Muscle layer of duodenum (tissue), 2 donors: Measurements from ENCODE around the gene SIDT1.
A peak's percentile ranks its signal among the peaks of the same experiment; 100 is the strongest.
"Not testable (repeated sequence)": the region's sequence is repeated elsewhere in the genome, so short reads cannot be mapped to it uniquely, and the experiment has no call there.

ENCODE experiments used
- H3K27ac ChIP-seq: one replicate; pipeline ENCODE4 v1.7.0; 2013; ENCODE audit warnings: mild to moderate bottlenecking, low read length
- H3K27me3 ChIP-seq: one replicate; pipeline ENCODE4 v1.7.0; 2013; ENCODE audit warnings: low read depth, mild to moderate bottlenecking, control low read depth, low read length
- H3K36me3 ChIP-seq, 2 donors: one replicate each; pipeline ENCODE4 v1.7.0; 2013; ENCODE audit warnings: low read length in 2 of 2, control low read depth in 1 of 2, mild to moderate bottlenecking in 1 of 2; ENCODE audit not compliant: insufficient read depth in 2 of 2, control insufficient read depth in 1 of 2
- H3K4me1 ChIP-seq, 2 donors: one replicate each; pipeline ENCODE4 v1.7.0; 2013; ENCODE audit warnings: low read length in 2 of 2, mild to moderate bottlenecking in 2 of 2, control low read depth in 1 of 2, moderate library complexity in 1 of 2; ENCODE audit not compliant: insufficient read depth in 2 of 2, control insufficient read depth in 1 of 2
- H3K4me3 ChIP-seq, 2 donors: one replicate each; pipeline ENCODE4 v1.7.0; 2013; ENCODE audit warnings: low read length in 2 of 2, low read depth in 1 of 2, mild to moderate bottlenecking in 1 of 2
- H3K9me3 ChIP-seq, 2 donors: one replicate each; pipeline ENCODE4 v1.7.0; 2013; ENCODE audit warnings: low read length in 2 of 2, control low read depth in 1 of 2, mild to moderate bottlenecking in 1 of 2; ENCODE audit not compliant: control insufficient read depth in 1 of 2
- donor health status: healthy.

SIDT1 gene

GRCh38 chr3:113623324-113623723 lies 91.0 kb downstream of the SIDT1 start:
- H3K27me3 ChIP-seq: no peaks in the 10 kb centered on the region
- H3K4me1 ChIP-seq: peaks cover 0 to 10% of the 10 kb centered on the region in 2 donors
- H3K27ac ChIP-seq: no peak overlapping the region
- H3K36me3 ChIP-seq: no peaks in the 10 kb centered on the region
- H3K9me3 ChIP-seq: no peaks in the 10 kb centered on the region
- H3K4me3 ChIP-seq: no peak overlapping the region

DNA sequence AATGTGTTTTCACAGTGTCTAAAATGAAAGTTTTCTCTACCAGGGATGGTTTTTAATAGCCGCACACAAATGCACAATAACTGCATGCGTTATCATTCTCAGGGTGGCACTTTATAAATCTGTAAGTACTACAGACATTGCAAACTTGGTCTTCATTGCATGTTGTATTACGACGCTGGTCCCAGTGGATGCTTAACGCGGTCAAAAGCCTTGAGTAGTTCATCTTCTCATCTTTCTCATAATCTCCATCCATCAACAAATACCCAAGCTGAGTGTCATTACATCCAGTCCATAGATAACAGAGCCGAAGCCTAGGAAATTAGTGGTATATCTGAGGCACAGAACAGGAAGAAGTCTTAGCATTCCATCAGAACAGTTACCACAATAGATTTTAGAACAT lies 91.5 kb downstream of the SIDT1 start:
- peaks cover 0 to 10% of the 10 kb centered on the region in 2 donors for H3K4me1 ChIP-seq
- no peak overlapping the region for H3K27ac ChIP-seq
- no peaks in the 10 kb centered on the region for H3K27me3 ChIP-seq
- H3K4me3 ChIP-seq: no peak overlapping the region
- no peaks in the 10 kb centered on the region for H3K36me3 ChIP-seq
- no peaks in the 10 kb centered on the region for H3K9me3 ChIP-seq

- no peaks in the 10 kb centered on the region for H3K27me3 ChIP-seq
- H3K27ac ChIP-seq: peak overlapping the region; percentile 14
- no peaks in the 10 kb centered on the region for H3K9me3 ChIP-seq
- H3K4me1 ChIP-seq: peaks cover 0 to 16% of the 10 kb centered on the region in 2 donors
- H3K36me3 ChIP-seq: no peaks in the 10 kb centered on the region
- peak overlapping the region in 1 of 2 donors; percentile 38 for H3K4me3 ChIP-seq
These were observed 93.5 kb downstream of the SIDT1 start for GRCh38 chr3:113625834-113626233.

- Histone ChIP-seq H3K4me3 (peak overlapping the region; percentile 8 to 38), H3K27me3 (no peaks in the 10 kb centered on the region), H3K27ac (no peak overlapping the region), H3K4me1 (peaks cover 0 to 16% of the 10 kb centered on the region in 2 donors), H3K9me3 (no peaks in the 10 kb centered on the region), H3K36me3 (no peaks in the 10 kb centered on the region)
These were observed 94.4 kb downstream of the SIDT1 start for GRCh38 chr3:113626503-113627371.

- no peak overlapping the region for H3K27ac ChIP-seq
- H3K4me1 ChIP-seq: peaks cover 0 to 16% of the 10 kb centered on the region in 2 donors
- no peaks in the 10 kb centered on the region for H3K9me3 ChIP-seq
- no peak overlapping the region for H3K4me3 ChIP-seq
- H3K36me3 ChIP-seq: no peaks in the 10 kb centered on the region
- no peaks in the 10 kb centered on the region for H3K27me3 ChIP-seq
These were observed 96.0 kb downstream of the SIDT1 start for GRCh38 chr3:113628316-113628715.

DNA sequence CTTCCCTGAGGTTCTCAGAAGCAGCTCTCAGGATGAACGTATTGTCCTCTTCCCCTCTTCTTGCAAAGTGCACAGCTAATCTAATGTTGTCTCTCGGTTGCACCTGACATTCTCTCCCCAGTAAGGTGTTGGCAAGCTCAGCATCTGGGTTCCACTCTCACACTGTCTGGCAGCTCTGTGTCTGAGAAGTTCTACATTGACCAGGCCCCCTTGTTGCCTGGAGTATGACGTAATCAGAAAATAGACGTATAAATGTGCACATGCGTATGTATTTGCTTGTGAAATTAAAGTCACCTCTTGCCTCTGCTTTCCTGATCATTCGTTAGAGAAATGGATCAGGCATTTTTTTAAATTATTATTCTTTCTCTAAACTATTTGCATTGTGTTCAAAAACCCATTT lies 96.4 kb downstream of the SIDT1 start:
- Histone ChIP-seq H3K9me3 (no peaks in the 10 kb centered on the region), H3K4me3 (no peak overlapping the region), H3K4me1 (peaks cover 0 to 16% of the 10 kb centered on the region in 2 donors), H3K27ac (no peak overlapping the region), H3K36me3 (no peaks in the 10 kb centered on the region), H3K27me3 (no peaks in the 10 kb centered on the region)

DNA sequence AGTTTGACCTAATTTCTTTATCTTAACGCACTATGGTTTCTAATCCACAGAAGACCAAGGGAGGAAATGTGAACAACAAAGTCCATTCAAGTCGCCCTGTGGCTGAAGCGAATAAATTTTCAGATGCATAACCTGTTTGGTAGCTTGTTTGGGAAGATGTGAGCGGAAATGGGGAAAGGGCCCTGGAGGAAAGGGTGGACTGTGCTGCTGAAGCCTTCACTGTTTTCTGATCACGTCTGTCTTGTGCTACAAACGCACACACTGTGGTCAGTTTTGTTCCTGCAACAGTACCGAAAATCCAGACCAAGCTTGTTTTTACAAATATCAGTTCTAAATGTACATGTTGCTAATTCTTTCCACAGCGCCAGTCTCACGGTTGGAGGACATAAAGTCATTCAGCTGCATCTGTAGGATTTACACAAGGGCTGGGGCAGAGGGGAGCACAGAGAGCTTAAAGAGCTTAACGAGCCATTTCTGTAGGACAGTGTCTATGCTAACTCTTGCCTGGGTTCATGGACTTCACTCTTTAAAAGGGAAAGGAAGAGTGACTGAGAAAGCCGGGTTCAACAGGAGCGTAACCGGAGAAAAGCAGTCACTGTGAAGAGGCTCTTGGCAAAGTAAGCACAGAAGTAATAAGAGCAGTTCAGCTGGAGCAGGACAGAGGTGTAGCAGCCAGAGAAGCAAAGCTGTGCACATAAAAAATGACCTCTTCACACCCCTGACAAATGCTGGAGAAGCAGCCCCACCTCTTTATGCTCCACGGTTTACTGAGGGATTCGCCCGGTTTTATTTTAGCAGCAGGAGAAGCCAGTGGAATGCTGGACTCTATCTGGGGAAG lies 97.4 kb downstream of the SIDT1 start:
- H3K4me3 ChIP-seq: peak overlapping the region in 1 of 2 donors; percentile 33

GRCh38 chr3:113630956-113631542 lies 98.7 kb downstream of the SIDT1 start:
- H3K36me3 ChIP-seq: no peaks in the 10 kb centered on the region
- peaks cover 0 to 16% of the 10 kb centered on the region in 2 donors for H3K4me1 ChIP-seq
- H3K4me3 ChIP-seq: no peak overlapping the region
- H3K9me3 ChIP-seq: no peaks in the 10 kb centered on the region
- H3K27me3 ChIP-seq: no peaks in the 10 kb centered on the region
- H3K27ac ChIP-seq: no peak overlapping the region

More for the DNA sequence above, 97.4 kb downstream of the SIDT1 start:
- Histone ChIP-seq H3K36me3 (no peaks in the 10 kb centered on the region), H3K27me3 (no peaks in the 10 kb centered on the region), H3K27ac (peak overlapping the region; percentile 16), H3K9me3 (no peaks in the 10 kb centered on the region), H3K4me1 (peaks cover 0 to 16% of the 10 kb centered on the region in 2 donors)

- Histone ChIP-seq H3K27me3 (no peaks in the 10 kb centered on the region), H3K9me3 (no peaks in the 10 kb centered on the region), H3K4me1 (peaks cover 0 to 15% of the 10 kb centered on the region in 2 donors), H3K27ac (no peak overlapping the region), H3K4me3 (no peak overlapping the region), H3K36me3 (no peaks in the 10 kb centered on the region)
These were observed 99.2 kb downstream of the SIDT1 start for GRCh38 chr3:113631573-113631972.

GRCh38 chr3:113634782-113635474 lies 102.6 kb downstream of the SIDT1 start:
- Histone ChIP-seq H3K9me3 (no peaks in the 10 kb centered on the region), H3K27me3 (no peaks in the 10 kb centered on the region), H3K4me3 (no peak overlapping the region), H3K27ac (no peak overlapping the region), H3K4me1 (no peaks in the 10 kb centered on the region), H3K36me3 (no peaks in the 10 kb centered on the region)

GRCh38 chr3:113636034-113636433 lies 103.7 kb downstream of the SIDT1 start:
- not testable (repeated sequence) for H3K36me3 ChIP-seq, H3K9me3 ChIP-seq, H3K27ac ChIP-seq, H3K4me1 ChIP-seq, H3K4me3 ChIP-seq, H3K27me3 ChIP-seq
